Endothelial cell of umbilical vein (primary cell): ENCODE data around the gene VSIG10L2. TPM values are rescaled to one million over a fixed set of nuclear protein-coding genes. Genes with fewer than 3 reads are reported as not detected.

Source experiments
- BruUV-seq: library from RNA; stranded (reverse); fragments of 400-500 nt; replicated peaks from 2 replicates; lab custom pipeline; 2021; lab: Mats Ljungman, UMichigan
- CTCF ChIA-PET: fragments of 300-600, 350-600 bp; sonication (Branson Sonifier 250); formaldehyde crosslinking; loops from one replicate; lab custom pipeline; 2021; ENCODE audit warnings: antibody characterized with exemption, inconsistent platforms; lab: Charles Lee
- POLR2A ChIA-PET: fragments of 300-600, 350-600 bp; sonication (Branson Sonifier 250); formaldehyde crosslinking; loops from one replicate; lab custom pipeline; 2021; ENCODE audit warnings: antibody characterized with exemption, inconsistent platforms; lab: Charles Lee
- DNase-seq: peaks from one replicate; pipeline ENCODE4 v3.0.0-alpha.2; 2011; ENCODE audit warnings: low read depth, low spot score
- FAIRE-seq: peaks from 2 replicates; lab custom pipeline; 2011; peaks lifted over from hg19 to GRCh38; lab: Jason Lieb, UNC
- H2AFZ ChIP-seq: 2 replicates; pipeline ENCODE4 v1.6.0; 2012; ENCODE audit warnings: low read depth, low read length, control low read depth, inconsistent platforms
- H3K27ac ChIP-seq: 2 replicates; pipeline ENCODE4 v1.5.1; 2011; ENCODE audit warnings: low read depth, mild to moderate bottlenecking, control low read depth, low read length, moderate library complexity; ENCODE audit not compliant: insufficient read depth
- H3K27me3 ChIP-seq, 2 experiments: 2 replicates each; pipeline versions ENCODE4 v1.6.0 to v1.6.1; 2011; ENCODE audit warnings: low read length in 2 of 2, mixed read lengths in 1 of 2; ENCODE audit not compliant: control insufficient read depth in 2 of 2, insufficient read depth in 2 of 2
- H3K36me3 ChIP-seq, 2 experiments: 2 replicates in 1 of 2; 3 replicates in 1 of 2; pipeline ENCODE4 v1.5.1; 2011; ENCODE audit warnings: low read length in 2 of 2, mild to moderate bottlenecking in 1 of 2, moderate library complexity in 1 of 2; ENCODE audit not compliant: control insufficient read depth in 2 of 2, insufficient read depth in 2 of 2; ENCODE audit errors: extremely low read depth in 1 of 2
- H3K4me1 ChIP-seq: 3 replicates; pipeline ENCODE4 v1.5.1; 2011; ENCODE audit warnings: mild to moderate bottlenecking, low read length; ENCODE audit not compliant: control insufficient read depth, insufficient read depth; ENCODE audit errors: extremely low read depth
- H3K4me2 ChIP-seq: 2 replicates; pipeline ENCODE4 v1.6.1; 2011; ENCODE audit warnings: low read length, control low read depth, mixed read lengths; ENCODE audit not compliant: insufficient read depth
- H3K4me3 ChIP-seq, 3 experiments: fragments of 200-600 bp in 1 of 3; sonication (generic), shearing (Covaris generic) in 1 of 3; replicated peaks in 1 of 3; 2 replicates each; pipeline ENCODE4 v1.5.1; 2011 to 2016; ENCODE audit warnings: control low read depth in 3 of 3, low read length in 3 of 3, mild to moderate bottlenecking in 2 of 3, inconsistent platforms in 1 of 3, low read depth in 1 of 3, moderate library complexity in 1 of 3; ENCODE audit not compliant: insufficient read depth in 1 of 3
- H3K79me2 ChIP-seq: 2 replicates; pipeline ENCODE4 v1.6.0; 2012; ENCODE audit warnings: low read length, inconsistent platforms; ENCODE audit not compliant: control insufficient read depth, insufficient read depth
- H3K9ac ChIP-seq: replicated peaks from 2 replicates; pipeline ENCODE3; 2011; ENCODE audit warnings: low read length, control low read depth; ENCODE audit not compliant: insufficient read depth; ENCODE audit errors: extremely low read depth
- H3K9me1 ChIP-seq: replicated peaks from 3 replicates; pipeline ENCODE4 v1.6.0; 2011; ENCODE audit warnings: mild to moderate bottlenecking, low read length; ENCODE audit not compliant: control insufficient read depth, insufficient read depth; ENCODE audit errors: extremely low read depth
- H3K9me3 ChIP-seq: replicated peaks from 2 replicates; pipeline ENCODE4 v1.5.1; 2012; ENCODE audit warnings: low read length, inconsistent platforms; ENCODE audit not compliant: control insufficient read depth, insufficient read depth
- H4K20me1 ChIP-seq: replicated peaks from 2 replicates; pipeline ENCODE3; 2011; ENCODE audit warnings: mild to moderate bottlenecking, low read length; ENCODE audit not compliant: control insufficient read depth, insufficient read depth; ENCODE audit errors: extremely low read depth
- EZH2 ChIP-seq: IDR thresholded peaks from 2 replicates; pipeline ENCODE4 v1.6.1; 2012; ENCODE audit warnings: borderline replicate concordance, low read depth, mild to moderate bottlenecking, moderate library complexity, low read length, inconsistent platforms; ENCODE audit not compliant: severe bottlenecking
- FOS ChIP-seq: IDR thresholded peaks from 2 replicates; pipeline ENCODE4 v1.6.1; 2011; ENCODE audit warnings: mild to moderate bottlenecking, low read length, moderate library complexity, borderline replicate concordance; ENCODE audit not compliant: insufficient read depth
- GATA2 ChIP-seq: IDR thresholded peaks from 2 replicates; pipeline ENCODE4 v1.7.0; 2011; ENCODE audit warnings: low read depth, mild to moderate bottlenecking, moderate library complexity, mixed read lengths, low read length; ENCODE audit not compliant: insufficient read length, insufficient read depth
- JUN ChIP-seq: IDR thresholded peaks from 2 replicates; pipeline ENCODE4 v1.6.1; 2011; ENCODE audit warnings: borderline replicate concordance, low read depth; ENCODE audit not compliant: insufficient read length, insufficient read depth
- MYC ChIP-seq: IDR thresholded peaks from one replicate; pipeline ENCODE4 v1.6.1; 2011; ENCODE audit warnings: mild to moderate bottlenecking, low read depth, low read length
- POLR2A ChIP-seq: IDR thresholded peaks from 2 replicates; pipeline ENCODE4 v1.6.1; 2012; ENCODE audit warnings: low read depth, mild to moderate bottlenecking, control low read depth, low read length
- POLR2AphosphoS5 ChIP-seq: IDR thresholded peaks from 2 replicates; pipeline ENCODE4 v1.6.1; 2012; ENCODE audit warnings: low read depth, mild to moderate bottlenecking, control low read depth, low read length, moderate library complexity; ENCODE audit not compliant: insufficient read depth
- dilution Hi-C: fragments of 300-500 bp; cut with MboI; formaldehyde crosslinking; loops from one replicate; pipeline ENCODE4 v1.15.0; 2019; ENCODE audit warnings: low sequenced_read_pairs; ENCODE audit not compliant: extremely low pct_ligation_motif_present
- intact Hi-C: fragments of 100-400 bp; cut with micrococcal nuclease; formaldehyde crosslinking; loops from one replicate; pipeline ENCODE4 v1.10.0; 2022
- polyA plus RNA-seq, 4 experiments: library from polyadenylated mRNA; depleted of rRNA in 3 of 4; stranded (reverse) in 3 of 4; unstranded in 1 of 4; fragments of >200 nt; gene quantifications; 2 replicates each; pipeline versions ENCODE4 v1.2.1 to v1.2.3, GENCODE V29; 2011 to 2012; ENCODE audit warnings: missing spikeins in 1 of 4
- total RNA-seq: library from RNA; stranded (reverse); gene quantifications from 2 replicates; pipeline ENCODE4 v1.2.3, GENCODE V29; 2021
- TF ChIP-seq, protein P1 (sequence below), 2 donors: IDR thresholded peaks; 1 replicate in 1 of 2; 2 replicates in 1 of 2; pipeline ENCODE4 v1.5.1; 2011; ENCODE audit warnings: low read length in 2 of 2, mild to moderate bottlenecking in 2 of 2, moderate library complexity in 2 of 2, control low read depth in 1 of 2, inconsistent platforms in 1 of 2, low read depth in 1 of 2; ENCODE audit not compliant: insufficient read depth in 1 of 2; ENCODE audit errors: extremely low read depth in 1 of 2
- TF ChIP-seq, protein P2 (sequence below): IDR thresholded peaks from 2 replicates; pipeline ENCODE4 v1.6.1; 2011; ENCODE audit not compliant: insufficient read depth, insufficient read length

The VSIG10L2 gene
- total and polyA plus RNA-seq, 2 donors (not counting 3 experiments of a cell fraction or from before 2014, with no cell fraction given) = not detected

DNA sequence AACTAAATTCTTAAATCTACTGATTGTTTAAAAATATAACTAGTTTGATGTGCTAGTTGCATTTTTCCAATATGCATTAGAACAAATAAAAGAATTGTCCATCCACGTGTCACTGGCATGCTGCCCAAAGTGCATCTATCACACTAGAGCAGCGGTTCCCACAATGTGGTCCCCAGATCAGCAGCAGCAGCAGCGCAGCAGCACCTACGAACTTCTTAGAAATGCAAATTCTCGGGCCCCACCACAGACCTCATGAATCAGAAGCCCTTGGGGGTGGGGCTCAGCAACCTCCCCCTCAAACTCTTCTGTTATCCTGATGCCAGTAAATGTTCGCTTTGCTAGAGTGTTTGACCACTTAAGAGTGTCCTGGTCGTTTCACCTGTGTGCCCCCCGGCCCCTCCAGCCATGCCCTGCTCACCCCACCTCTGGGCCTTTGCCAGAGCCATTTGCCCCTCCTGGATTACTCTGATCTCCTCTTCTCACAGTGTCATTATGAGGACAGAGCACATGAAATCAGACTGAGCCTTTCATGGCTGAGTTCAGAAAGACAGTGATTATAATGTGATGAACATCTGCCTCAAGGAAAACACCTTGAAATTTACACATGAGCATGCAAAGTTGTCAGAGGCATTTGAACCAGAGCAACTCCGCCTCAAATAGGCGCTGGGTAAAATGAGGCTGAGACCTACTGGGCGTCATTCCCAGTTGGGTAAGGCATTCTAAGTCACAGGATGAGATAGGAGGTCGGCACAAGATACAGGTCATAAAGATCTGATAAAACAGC is 12.6 kb upstream of the VSIG10L2 start:
- Histone ChIP-seq H3K79me2 (no peaks in the 10 kb centered on the region), H3K4me3 (no peak overlapping the region), H4K20me1 (no peaks in the 10 kb centered on the region), H3K4me2 (no peak overlapping the region), H3K4me1 (no peaks in the 10 kb centered on the region), H3K9me3 (no peaks in the 10 kb centered on the region), H3K27ac (no peak overlapping the region), H3K36me3 (no peaks in the 10 kb centered on the region), H3K27me3 (peaks cover 0 to 2% of the 10 kb centered on the region in 2 experiments), H3K9ac (no peak overlapping the region), H3K9me1 (no peaks in the 10 kb centered on the region), H2AFZ (no peak overlapping the region)
- CTCF ChIA-PET = interaction anchor here (0.8 to 0.9 kb wide), 2 partner anchors 9 to 261 kb away, joined by 3 to 4 read pairs; no protein-coding TSS in a partner anchor
- no TSS peak for BruUV-seq
- dilution Hi-C loops = no loop called here
- POLR2A ChIA-PET = no interaction called here
- TF ChIP-seq POLR2A (no peak), JUN (no peak), EZH2 (no peak), POLR2AphosphoS5 (no peak), MYC (no peak), GATA2 (no peak), FOS (no peak)
- TF ChIP-seq, protein P1, sequence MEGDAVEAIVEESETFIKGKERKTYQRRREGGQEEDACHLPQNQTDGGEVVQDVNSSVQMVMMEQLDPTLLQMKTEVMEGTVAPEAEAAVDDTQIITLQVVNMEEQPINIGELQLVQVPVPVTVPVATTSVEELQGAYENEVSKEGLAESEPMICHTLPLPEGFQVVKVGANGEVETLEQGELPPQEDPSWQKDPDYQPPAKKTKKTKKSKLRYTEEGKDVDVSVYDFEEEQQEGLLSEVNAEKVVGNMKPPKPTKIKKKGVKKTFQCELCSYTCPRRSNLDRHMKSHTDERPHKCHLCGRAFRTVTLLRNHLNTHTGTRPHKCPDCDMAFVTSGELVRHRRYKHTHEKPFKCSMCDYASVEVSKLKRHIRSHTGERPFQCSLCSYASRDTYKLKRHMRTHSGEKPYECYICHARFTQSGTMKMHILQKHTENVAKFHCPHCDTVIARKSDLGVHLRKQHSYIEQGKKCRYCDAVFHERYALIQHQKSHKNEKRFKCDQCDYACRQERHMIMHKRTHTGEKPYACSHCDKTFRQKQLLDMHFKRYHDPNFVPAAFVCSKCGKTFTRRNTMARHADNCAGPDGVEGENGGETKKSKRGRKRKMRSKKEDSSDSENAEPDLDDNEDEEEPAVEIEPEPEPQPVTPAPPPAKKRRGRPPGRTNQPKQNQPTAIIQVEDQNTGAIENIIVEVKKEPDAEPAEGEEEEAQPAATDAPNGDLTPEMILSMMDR (IDR thresholded peaks at IDR 0.05; ENCODE audit: extremely low read depth in 1 of 2, insufficient read depth in 1 of 2, low read depth in 1 of 2, low read length in 2 of 2) = no peak
- TF ChIP-seq, protein P2, sequence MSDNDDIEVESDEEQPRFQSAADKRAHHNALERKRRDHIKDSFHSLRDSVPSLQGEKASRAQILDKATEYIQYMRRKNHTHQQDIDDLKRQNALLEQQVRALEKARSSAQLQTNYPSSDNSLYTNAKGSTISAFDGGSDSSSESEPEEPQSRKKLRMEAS = no peak
- DNase-seq = no peak
- intact Hi-C loops = no loop called here
- no peak for FAIRE-seq
